Smooth muscle cell of the brain vasculature (primary cell): ENCODE data around the gene CD300E.
A peak's percentile ranks its signal among the peaks of the same experiment; 100 is the strongest.
"Not testable (repeated sequence)": the region's sequence is repeated elsewhere in the genome, so short reads cannot be mapped to it uniquely, and the experiment has no call there.

ENCODE experiments used
- DNase-seq: peaks from one replicate; pipeline ENCODE4 v3.0.0-alpha.2; 2012; ENCODE audit warnings: low read depth, low spot score

The CD300E gene

GRCh38 chr17:74599023-74599399 is 24.5 kb downstream of the CD300E start:
- DNase-seq: no peak

GRCh38 chr17:74598346-74599022 is 25.1 kb downstream of the CD300E start:
- DNase-seq: no peak

GRCh38 chr17:74597069-74597790 is 26.3 kb downstream of the CD300E start:
- DNase-seq: no peak

- no peak for DNase-seq
These were observed 28.3 kb downstream of the CD300E start for GRCh38 chr17:74595037-74595750.

- DNase-seq: no peak
These were observed 31.2 kb downstream of the CD300E start, which contains the start of gene CD300LD for GRCh38 chr17:74592087-74592990. TSS of gene CD300LD (minus strand) at chr17:74592283. CDS start at chr17:74592202, 81 bp downstream.

- DNase-seq: no peak
These were observed 32.0 kb downstream of the CD300E start for GRCh38 chr17:74591503-74591902.

GRCh38 chr17:74585711-74586110 is 37.8 kb downstream of the CD300E start:
- no peak for DNase-seq

- no peak for DNase-seq
These were observed 39.1 kb downstream of the CD300E start for GRCh38 chr17:74584292-74585060.

GRCh38 chr17:74582633-74583032 is 40.9 kb downstream of the CD300E start:
- DNase-seq: no peak

GRCh38 chr17:74579900-74580299 is 43.6 kb downstream of the CD300E start:
- DNase-seq: no peak

- DNase-seq: no peak
These were observed 44.6 kb downstream of the CD300E start for GRCh38 chr17:74578979-74579378.

- DNase-seq: no peak
These were observed 48.9 kb downstream of the CD300E start for GRCh38 chr17:74574489-74575142.

- not testable (repeated sequence) for DNase-seq
These were observed 49.9 kb downstream of the CD300E start for GRCh38 chr17:74573635-74574034.

GRCh38 chr17:74573169-74573568 is 50.4 kb downstream of the CD300E start:
- no peak for DNase-seq

GRCh38 chr17:74571621-74572270 is 51.8 kb downstream of the CD300E start:
- no peak for DNase-seq

GRCh38 chr17:74569020-74570003 is 54.2 kb downstream of the CD300E start:
- DNase-seq: peak; percentile 45

GRCh38 chr17:74568106-74568873 is 55.2 kb downstream of the CD300E start:
- no peak for DNase-seq

GRCh38 chr17:74567397-74567796 is 56.1 kb downstream of the CD300E start, which contains the start of gene CD300H:
TSS of gene CD300H (minus strand) at chr17:74567509.
- DNase-seq: no peak
